DOHH2 (cell line): ENCODE data around the gene MICAL3.

Experiments
- CTCF ChIP-seq: fragments of 200-600 bp; sonication (generic); IDR thresholded peaks from one replicate; pipeline ENCODE4 v1.5.1; 2014; ENCODE audit warnings: antibody characterized with exemption, mild to moderate bottlenecking, low read depth, low read length; ENCODE audit not compliant: poor library complexity, severe bottlenecking
- EZH2phosphoT487 ChIP-seq: fragments of 200-600 bp; sonication (generic); IDR thresholded peaks from 2 replicates; pipeline ENCODE4 v1.6.1; 2017; ENCODE audit warnings: borderline replicate concordance, mild to moderate bottlenecking, antibody characterized with exemption, low read length, moderate library complexity, mixed read lengths

- TF ChIP-seq CTCF (no peak), EZH2phosphoT487 (no peak)
These were observed 23.8 kb downstream of the MICAL3 start for GRCh38 chr22:18000441-18001039.
